GM10248 (cell line): Measurements from ENCODE around the gene CNIH4.
"Not testable (repeated sequence)": the region's sequence is repeated elsewhere in the genome, so short reads cannot be mapped to it uniquely, and the experiment has no call there.

Source experiments
- CTCF ChIA-PET: fragments of 300-600 bp; sonication (Branson Sonifier 250); formaldehyde crosslinking; extraction: SDS; loops from one replicate; lab custom pipeline; 2021; ENCODE audit warnings: antibody characterized with exemption; lab: Yijun Ruan, JAX
- POLR2A ChIA-PET: fragments of 350-650 bp; sonication (Branson Sonifier 250); formaldehyde crosslinking; extraction: SDS; loops from one replicate; lab custom pipeline; 2020; ENCODE audit warnings: antibody characterized with exemption; lab: Yijun Ruan, JAX
- DNase-seq: peaks from one replicate; pipeline ENCODE4 v3.0.0; 2012; ENCODE audit errors: extremely low spot score
- TF ChIP-seq, protein P1 (sequence below): IDR thresholded peaks from 2 replicates; pipeline ENCODE4 v1.5.1; 2012; ENCODE audit warnings: mild to moderate bottlenecking, low read depth; ENCODE audit errors: extremely low read depth, missing control alignments, control extremely low read depth

Gene CNIH4

GRCh38 chr1:224333309-224333926 is 23.3 kb upstream of the CNIH4 start:
- ChIA-PET POLR2A (no interaction called here), CTCF (interaction anchor here (0.6 to 5.5 kb wide), 27 partner anchors 10 to 522 kb away, joined by 3 to 47 read pairs (median 4); partner anchors contain the start of genes FBXO28 and WDR26)
- DNase-seq = peak; percentile 50
- TF ChIP-seq, protein P1, sequence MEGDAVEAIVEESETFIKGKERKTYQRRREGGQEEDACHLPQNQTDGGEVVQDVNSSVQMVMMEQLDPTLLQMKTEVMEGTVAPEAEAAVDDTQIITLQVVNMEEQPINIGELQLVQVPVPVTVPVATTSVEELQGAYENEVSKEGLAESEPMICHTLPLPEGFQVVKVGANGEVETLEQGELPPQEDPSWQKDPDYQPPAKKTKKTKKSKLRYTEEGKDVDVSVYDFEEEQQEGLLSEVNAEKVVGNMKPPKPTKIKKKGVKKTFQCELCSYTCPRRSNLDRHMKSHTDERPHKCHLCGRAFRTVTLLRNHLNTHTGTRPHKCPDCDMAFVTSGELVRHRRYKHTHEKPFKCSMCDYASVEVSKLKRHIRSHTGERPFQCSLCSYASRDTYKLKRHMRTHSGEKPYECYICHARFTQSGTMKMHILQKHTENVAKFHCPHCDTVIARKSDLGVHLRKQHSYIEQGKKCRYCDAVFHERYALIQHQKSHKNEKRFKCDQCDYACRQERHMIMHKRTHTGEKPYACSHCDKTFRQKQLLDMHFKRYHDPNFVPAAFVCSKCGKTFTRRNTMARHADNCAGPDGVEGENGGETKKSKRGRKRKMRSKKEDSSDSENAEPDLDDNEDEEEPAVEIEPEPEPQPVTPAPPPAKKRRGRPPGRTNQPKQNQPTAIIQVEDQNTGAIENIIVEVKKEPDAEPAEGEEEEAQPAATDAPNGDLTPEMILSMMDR = peak; percentile 56

GRCh38 chr1:224333939-224334786 is 22.5 kb upstream of the CNIH4 start:
- POLR2A ChIA-PET = interaction anchor here (0.6 kb wide), 1 partner anchor 107 kb away, joined by 3 read pairs; no protein-coding TSS in a partner anchor

DNA sequence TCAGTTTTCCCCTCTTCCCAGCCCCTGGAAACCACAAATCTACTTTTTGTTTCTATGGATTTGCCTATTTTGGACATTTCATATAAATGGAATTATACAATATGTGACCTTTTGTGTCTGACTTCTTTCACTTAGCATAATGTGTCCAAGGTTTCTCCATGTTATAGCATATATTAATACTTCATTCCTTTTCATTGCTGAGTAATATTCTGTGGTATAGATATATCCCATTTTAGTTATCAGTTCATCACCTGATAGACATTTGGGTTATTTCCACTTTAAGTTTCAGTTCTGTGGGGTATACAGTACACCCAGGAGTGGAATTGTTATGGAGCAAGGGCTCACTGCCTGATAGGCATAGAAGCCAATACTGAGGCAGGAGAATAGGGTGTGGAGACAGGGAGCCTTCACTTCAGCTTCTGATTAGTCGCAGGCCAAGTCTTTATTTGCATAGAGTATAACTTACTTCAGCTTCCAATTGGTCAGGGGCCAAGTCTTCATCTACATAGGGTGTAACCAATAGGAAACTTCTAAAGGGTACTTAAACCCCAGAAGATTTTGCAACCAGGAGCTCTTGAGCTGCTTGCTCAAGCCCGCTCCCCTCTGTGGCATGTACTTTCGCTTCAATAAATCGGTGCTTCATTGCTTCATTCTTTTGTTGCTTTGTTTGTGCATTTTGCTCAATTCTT is 18.4 kb upstream of the CNIH4 start:
- ChIA-PET CTCF (no interaction called here), POLR2A (interaction anchor here (0.5 kb wide), 1 partner anchor 9 kb away, joined by 3 read pairs; no protein-coding TSS in a partner anchor)
- no peak for DNase-seq
- TF ChIP-seq, protein P1 = no peak

More at GRCh38 chr1:224333939-224334786, 22.5 kb upstream of the CNIH4 start:
- no peak for DNase-seq
- TF ChIP-seq, protein P1 = no peak
- CTCF ChIA-PET = interaction anchor here (0.6 to 5.5 kb wide), 25 partner anchors 9 to 522 kb away, joined by 3 to 47 read pairs (median 4); partner anchors contain the start of genes FBXO28 and WDR26

DNA sequence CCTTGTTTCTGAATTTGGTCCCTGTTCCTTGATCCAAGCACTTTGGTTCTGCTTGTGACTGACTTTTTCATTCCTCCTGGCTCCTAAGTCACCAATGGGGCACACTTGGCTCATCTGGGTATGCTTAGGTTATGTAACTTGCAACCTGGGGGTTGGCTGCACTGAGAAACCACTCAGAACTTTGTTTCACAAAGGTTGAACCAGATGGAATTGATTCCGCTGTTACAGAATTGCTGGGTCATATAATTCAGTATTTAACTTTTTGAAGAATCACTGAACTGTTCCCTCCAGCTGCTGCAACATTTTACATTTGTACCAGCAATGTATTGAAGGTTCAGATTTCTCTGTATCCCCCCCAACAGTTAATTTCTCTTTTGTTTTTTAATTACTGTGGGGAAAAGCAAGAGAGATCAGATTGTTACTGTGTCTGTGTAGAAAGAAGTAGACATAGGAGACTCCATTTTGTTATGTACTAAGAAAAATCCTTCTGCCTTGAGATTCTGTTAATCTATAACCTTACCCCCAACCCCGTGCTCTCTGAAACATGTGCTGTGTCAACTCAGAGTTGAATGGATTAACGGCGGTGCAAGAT is 17.1 kb upstream of the CNIH4 start:
- TF ChIP-seq, protein P1 = no peak
- ChIA-PET CTCF (no interaction called here), POLR2A (no interaction called here)
- DNase-seq = no peak

GRCh38 chr1:224340453-224341384 is 16.0 kb upstream of the CNIH4 start:
- DNase-seq, CTCF ChIA-PET, POLR2A ChIA-PET: not testable (repeated sequence)

GRCh38 chr1:224343679-224344078 is 13.0 kb upstream of the CNIH4 start:
- ChIA-PET POLR2A (no interaction called here), CTCF (interaction anchor here (1.3 to 2.2 kb wide), 4 partner anchors 8 to 38 kb away, joined by 3 to 13 read pairs (median 6); no protein-coding TSS in a partner anchor)
- TF ChIP-seq, protein P1 = no peak
- no peak for DNase-seq
